CD14-positive monocyte (primary cell): ENCODE measurements around the gene LGR4. TPM values are rescaled to one million over a fixed set of nuclear protein-coding genes. Genes with fewer than 3 reads are reported as not detected.

ENCODE experiments used
- DNase-seq, 3 donors: peaks; one replicate each; pipeline ENCODE4 v3.0.0-alpha.2; 2011 to 2022
- H2AFZ ChIP-seq: 2 replicates; pipeline ENCODE4 v1.6.0; 2012; ENCODE audit warnings: mild to moderate bottlenecking, low read depth, low read length, inconsistent platforms; ENCODE audit not compliant: insufficient read depth, poor library complexity, severe bottlenecking
- H3K27ac ChIP-seq, 2 donors: 1 replicate in 1 of 2; 2 replicates in 1 of 2; pipeline ENCODE4 v1.5.1; 2012 to 2013; ENCODE audit warnings: low read length in 2 of 2, control low read depth in 1 of 2, inconsistent platforms in 1 of 2, low read depth in 1 of 2, mild to moderate bottlenecking in 1 of 2
- H3K27me3 ChIP-seq, 2 donors: one replicate each; pipeline versions ENCODE4 v1.6.0 to v1.6.1; 2011 to 2013; ENCODE audit warnings: low read length in 2 of 2; ENCODE audit not compliant: control insufficient read depth in 2 of 2, insufficient read depth in 2 of 2
- H3K36me3 ChIP-seq, 2 donors: replicated peaks in 1 of 2; 1 replicate in 1 of 2; 2 replicates in 1 of 2; pipeline versions ENCODE4 v1.5.1 to v1.6.1; 2012 to 2013; ENCODE audit warnings: low read length in 2 of 2, control low read depth in 1 of 2, inconsistent platforms in 1 of 2, mild to moderate bottlenecking in 1 of 2; ENCODE audit not compliant: insufficient read depth in 2 of 2, control insufficient read depth in 1 of 2
- H3K4me1 ChIP-seq, 2 donors: 1 replicate in 1 of 2; 2 replicates in 1 of 2; pipeline versions ENCODE4 v1.5.1 to v1.6.1; 2012 to 2013; ENCODE audit warnings: low read length in 2 of 2, control low read depth in 1 of 2, inconsistent platforms in 1 of 2, mild to moderate bottlenecking in 1 of 2, moderate library complexity in 1 of 2; ENCODE audit not compliant: insufficient read depth in 2 of 2, control insufficient read depth in 1 of 2
- H3K4me2 ChIP-seq: replicated peaks from 2 replicates; pipeline ENCODE3; 2012; ENCODE audit warnings: low read length, moderate library complexity, mild to moderate bottlenecking; ENCODE audit not compliant: poor library complexity, severe bottlenecking; ENCODE audit errors: extremely low read depth
- H3K4me3 ChIP-seq, 3 experiments: fragments of 200-600 bp in 1 of 3; sonication (generic) in 1 of 3; replicated peaks in 1 of 3; 1 replicate in 2 of 3; 2 replicates in 1 of 3; pipeline ENCODE4 v1.5.1; 2011 to 2013; ENCODE audit warnings: low read length in 3 of 3, mild to moderate bottlenecking in 3 of 3, control low read depth in 2 of 3, low read depth in 2 of 3, inconsistent platforms in 1 of 3, moderate library complexity in 1 of 3
- H3K79me2 ChIP-seq: 2 replicates; pipeline ENCODE4 v1.6.0; 2012; ENCODE audit warnings: mild to moderate bottlenecking, control low read depth, inconsistent platforms, low read length, moderate library complexity; ENCODE audit not compliant: insufficient read depth
- H3K9ac ChIP-seq: 2 replicates; pipeline ENCODE4 v1.6.0; 2017; ENCODE audit warnings: low read length, mild to moderate bottlenecking; ENCODE audit not compliant: insufficient read depth, poor library complexity, severe bottlenecking
- H3K9me3 ChIP-seq, 2 donors: replicated peaks in 1 of 2; 1 replicate in 1 of 2; 2 replicates in 1 of 2; pipeline versions ENCODE4 v1.5.1 to v1.6.1; 2012 to 2013; ENCODE audit warnings: low read length in 2 of 2, control low read depth in 1 of 2; ENCODE audit not compliant: control insufficient read depth in 1 of 2, insufficient read depth in 1 of 2
- H4K20me1 ChIP-seq: 2 replicates; pipeline ENCODE4 v1.6.0; 2012; ENCODE audit warnings: mild to moderate bottlenecking, low read length, control low read depth, moderate library complexity; ENCODE audit not compliant: insufficient read depth
- H3K27ac Mint-ChIP-seq, 7 donors: one replicate each; pipeline ENCODE4 v1.8.0; 2020; ENCODE audit warnings: mild to moderate bottlenecking in 7 of 7, mixed read lengths in 7 of 7, moderate library complexity in 6 of 7, inconsistent platforms in 2 of 7
- H3K27me3 Mint-ChIP-seq, 3 donors: one replicate each; pipeline ENCODE4 v1.8.0; 2021 to 2022; ENCODE audit warnings: low read depth in 3 of 3, mild to moderate bottlenecking in 3 of 3, mixed read lengths in 3 of 3, moderate library complexity in 3 of 3, inconsistent platforms in 1 of 3
- H3K36me3 Mint-ChIP-seq, 2 donors: one replicate each; pipeline ENCODE4 v1.8.0; 2020; ENCODE audit warnings: mixed read lengths in 2 of 2, inconsistent platforms in 1 of 2, mild to moderate bottlenecking in 1 of 2
- H3K4me1 Mint-ChIP-seq: one replicate; pipeline ENCODE4 v1.8.0; 2020; ENCODE audit warnings: mild to moderate bottlenecking, mixed read lengths
- H3K4me3 Mint-ChIP-seq, 2 donors: one replicate each; pipeline ENCODE4 v1.8.0; 2020; ENCODE audit warnings: mild to moderate bottlenecking in 2 of 2, mixed read lengths in 2 of 2, moderate library complexity in 1 of 2
- H3K9me3 Mint-ChIP-seq, 7 donors: one replicate each; pipeline ENCODE4 v1.8.0; 2020 to 2022; ENCODE audit warnings: mixed read lengths in 7 of 7, mild to moderate bottlenecking in 6 of 7, moderate library complexity in 6 of 7, inconsistent platforms in 2 of 7
- CTCF ChIP-seq: fragments of 200-600 bp; IDR thresholded peaks from one replicate; pipeline ENCODE4 v1.8.0; 2022; ENCODE audit warnings: antibody characterized with exemption, mild to moderate bottlenecking
- WGBS: methylation state at CpG from one replicate; pipeline ENCODE4 v1.1.5; 2013; ENCODE audit warnings: missing lambda C conversion rate; ENCODE audit not compliant: insufficient coverage; 5-methylcytosine and 5-hydroxymethylcytosine counted together
- intact Hi-C, 2 donors: fragments of 100-400 bp; cut with micrococcal nuclease; formaldehyde crosslinking; loops; one replicate each; pipeline versions ENCODE4 v1.15.0 to v1.15.1; 2023
- polyA plus RNA-seq, 3 donors: library from polyadenylated mRNA; depleted of rRNA in 1 of 3; unstranded in 2 of 3; stranded (reverse) in 1 of 3; fragments of 300-500 nt in 2 of 3; fragments of >200 nt in 1 of 3; fragmentation: Illumina TruSeq in 2 of 3; gene quantifications; 1 replicate in 2 of 3; 2 replicates in 1 of 3; pipeline ENCODE4 v1.2.3, GENCODE V29; 2012 to 2021
- small RNA-seq: library from RNA; depleted of rRNA; stranded (forward); fragments of <200 nt; gene quantifications from one replicate; pipeline ENCODE3, GENCODE V24; 2012; ENCODE audit warnings: low read depth; ENCODE audit not compliant: insufficient read length

Gene LGR4
- polyA plus RNA-seq, 3 donors, result 0.67 to 0.92 (median 0.72) TPM

GRCh38 chr11:27317751-27318150 is 154.8 kb downstream of the LGR4 start:
- no peak for TF ChIP-seq CTCF
- Histone ChIP-seq H2AFZ (no peak overlapping the region), H3K79me2 (no peaks in the 10 kb centered on the region), H3K27ac (no peak overlapping the region), H3K4me1 (no peaks in the 10 kb centered on the region), H3K36me3 (no peaks in the 10 kb centered on the region), H3K27me3 (no peaks in the 10 kb centered on the region), H3K4me2 (no peak overlapping the region), H3K9ac (no peak overlapping the region), H4K20me1 (no peaks in the 10 kb centered on the region), H3K4me3 (no peak overlapping the region), H3K9me3 (peaks cover 0 to 12% of the 10 kb centered on the region in 2 donors)
- DNase-seq, result no peak
- no peaks in the 10 kb centered on the region for H3K36me3 Mint-ChIP-seq
- H3K4me1 Mint-ChIP-seq, result no peaks in the 10 kb centered on the region
- intact Hi-C loops, result no loop called here
- WGBS, result 83% methylated on average over 1 of the region's 2 CpGs
- H3K4me3 Mint-ChIP-seq, result no peak overlapping the region
- H3K27me3 Mint-ChIP-seq, result peaks cover 0 to 1% (median 0%) of the 10 kb centered on the region in 3 donors
- peaks cover 0 to 11% (median 7%) of the 10 kb centered on the region in 7 donors for H3K9me3 Mint-ChIP-seq
- H3K27ac Mint-ChIP-seq, result no peak overlapping the region

Small RNAs within 50 kb of the gene (small RNA-seq; reads per million reads assigned to genes)
- gene AC100771.1 (not detected), gene MIR8087 (not detected), gene RNA5SP339 (not detected)

Other genes with a start within 250 kb of the LGR4 start
- gene CCDC34, start 109.6 kb downstream of the LGR4 start, polyA plus RNA-seq, result under 1 TPM; 0.08 to 0.11 (median 0.11) TPM
- gene LIN7C, start 34.0 kb upstream of the LGR4 start, polyA plus RNA-seq, result 10 to 100 TPM in 2 of 3 donors, 1 to 10 TPM in 1; 7.3 to 24.0 (median 18.9) TPM
- gene BDNF, start 227.7 kb upstream of the LGR4 start, polyA plus RNA-seq, result not detected